NCI-H2171 (cell line): ENCODE data around the gene CSNK2A3.

ENCODE experiments used
- DNase-seq: peaks from one replicate; lab custom pipeline; 2025; lab: John Stamatoyannopoulos, UW

Gene CSNK2A3

GRCh38 chr11:11335043-11335442 is 18.0 kb downstream of the CSNK2A3 start:
- no peak for DNase-seq

- no peak for DNase-seq
Measured at GRCh38 chr11:11334607-11335006, 18.4 kb downstream of the CSNK2A3 start.

GRCh38 chr11:11332141-11332710 is 20.8 kb downstream of the CSNK2A3 start:
- DNase-seq: no peak

DNA sequence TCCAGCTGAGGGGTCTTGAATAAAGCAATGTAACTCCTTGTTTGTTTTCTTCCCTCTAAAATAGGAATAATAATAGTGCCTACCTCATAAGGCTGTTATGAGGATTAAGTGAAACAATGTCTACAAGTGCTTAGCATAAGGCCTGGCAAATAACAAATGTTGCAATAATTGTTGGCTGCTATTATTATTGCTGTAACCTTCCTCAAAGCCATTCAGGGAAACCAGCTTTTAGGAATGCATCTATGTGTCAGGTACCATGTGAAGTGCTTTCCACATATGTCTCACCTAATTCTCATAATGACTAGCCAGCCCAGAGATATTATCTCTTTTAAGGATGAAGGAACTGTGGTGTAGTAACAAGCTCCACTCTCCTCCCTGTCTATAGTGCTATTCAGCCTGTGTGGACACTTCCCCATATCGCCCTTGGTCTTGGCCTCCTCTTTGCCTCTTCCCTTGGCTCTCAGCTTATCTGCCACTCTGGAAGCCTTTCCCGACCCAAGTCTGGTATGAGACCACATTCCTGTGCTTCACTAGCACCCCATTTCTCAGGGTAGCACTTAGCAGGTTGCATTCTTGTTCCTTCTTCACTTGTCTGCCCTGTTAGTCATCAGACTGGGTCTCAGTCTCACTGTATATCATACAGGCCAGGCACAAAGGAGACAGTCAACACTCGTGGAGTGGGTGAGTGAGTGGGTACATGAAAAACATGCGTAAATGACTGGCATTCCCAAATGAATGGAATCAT is 23.8 kb downstream of the CSNK2A3 start:
- DNase-seq: no peak

GRCh38 chr11:11324090-11324489 is 29.0 kb downstream of the CSNK2A3 start:
- DNase-seq: no peak

DNA sequence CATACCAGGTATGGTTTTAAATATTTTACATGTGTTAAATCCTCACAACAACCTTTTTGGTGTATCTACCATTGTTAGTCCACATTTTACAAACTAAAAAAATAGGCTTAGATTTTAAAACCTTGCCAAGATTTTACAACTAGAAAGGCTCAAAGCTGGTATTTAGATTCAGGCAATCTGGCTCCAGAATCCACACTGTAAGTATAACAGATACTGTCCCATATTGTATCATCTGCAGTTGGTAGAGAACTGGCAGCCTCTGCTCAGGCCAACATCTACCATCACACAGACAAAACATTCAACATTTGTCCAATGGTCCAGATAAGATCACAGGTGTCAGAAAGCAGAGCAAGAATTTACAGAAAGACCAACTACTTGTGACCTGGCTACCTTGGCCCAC is 30.9 kb downstream of the CSNK2A3 start:
- DNase-seq: no peak

DNA sequence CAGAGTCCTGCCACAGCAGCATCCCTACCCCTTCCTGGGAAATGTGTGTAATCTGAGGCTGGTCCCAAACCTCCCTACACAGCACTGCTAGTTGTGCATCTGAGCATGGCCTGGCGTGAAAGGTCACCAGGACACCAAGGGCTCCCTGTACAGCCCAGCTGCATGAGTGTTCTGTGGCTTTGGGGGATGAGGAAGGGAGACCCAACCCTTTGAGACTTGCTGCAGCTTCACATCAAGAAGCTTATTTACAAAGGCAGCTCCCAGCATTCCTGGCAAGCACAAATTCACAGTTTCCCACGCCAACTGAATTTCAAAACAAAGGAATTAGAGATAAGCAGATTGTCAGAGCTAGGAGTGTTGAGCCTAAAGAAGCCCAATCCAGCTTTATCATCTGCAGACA is 32.2 kb downstream of the CSNK2A3 start:
- no peak for DNase-seq

- no peak for DNase-seq
Measured at GRCh38 chr11:11318961-11319360, 34.1 kb downstream of the CSNK2A3 start.

DNA sequence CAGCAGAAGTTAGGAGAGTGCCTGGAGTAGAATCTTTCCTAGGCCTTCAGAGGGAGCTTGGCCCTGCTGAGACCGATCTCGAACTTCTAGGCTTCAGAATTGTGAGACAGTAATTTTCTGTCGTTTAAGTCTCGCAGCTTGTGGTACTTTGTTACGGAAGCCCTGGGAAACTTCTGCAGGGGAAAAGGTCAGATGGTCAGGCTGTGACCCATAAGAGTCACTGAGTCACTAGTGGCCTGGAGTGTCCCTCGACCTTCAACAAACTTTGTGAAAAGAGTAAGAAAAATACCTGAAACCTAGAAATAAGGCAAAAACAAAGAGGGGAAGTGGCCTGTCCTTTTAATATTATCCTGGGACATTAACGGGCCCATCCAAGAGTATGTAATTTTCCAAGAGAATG is 34.6 kb downstream of the CSNK2A3 start:
- no peak for DNase-seq

- no peak for DNase-seq
Measured at GRCh38 chr11:11316651-11317230, 36.3 kb downstream of the CSNK2A3 start.

DNA sequence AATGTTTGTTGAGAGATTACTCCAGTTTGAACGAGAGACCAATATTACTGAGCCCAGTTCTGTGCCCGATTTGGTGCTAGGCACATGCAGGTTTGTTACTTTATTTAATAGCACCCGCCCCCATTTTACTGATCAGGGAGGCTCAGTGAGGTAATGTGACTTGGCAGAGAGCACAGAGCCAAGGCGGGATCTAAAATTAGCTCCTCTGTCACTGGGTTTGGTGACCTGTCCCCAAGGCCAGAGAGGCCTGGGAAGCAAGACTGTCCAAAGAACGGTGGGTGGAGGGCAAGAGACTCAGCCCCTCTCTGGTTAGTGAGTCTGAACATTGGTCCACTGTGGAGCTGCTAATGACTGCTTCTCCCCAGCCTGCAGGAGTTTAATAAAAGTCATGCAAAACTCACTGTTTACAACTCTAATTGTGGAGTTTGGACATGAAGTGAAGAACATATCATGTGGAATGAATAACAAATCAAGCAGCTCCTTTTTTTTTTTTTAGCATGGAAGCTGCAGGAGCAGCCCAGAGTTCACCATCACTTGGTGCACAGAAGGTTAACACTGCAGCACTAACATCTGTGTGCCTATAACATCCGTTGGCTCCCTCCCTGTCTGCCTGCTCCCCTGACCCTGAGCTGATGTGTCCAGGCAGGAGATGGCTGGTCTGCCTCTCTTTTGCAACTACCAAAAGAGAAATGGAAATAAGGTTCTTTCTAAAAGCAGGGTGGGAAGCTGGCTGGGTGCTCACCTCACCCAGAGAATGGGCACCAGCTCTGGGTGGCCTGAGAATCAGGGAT is 39.0 kb downstream of the CSNK2A3 start:
- no peak for DNase-seq

GRCh38 chr11:11313426-11313825 is 39.6 kb downstream of the CSNK2A3 start:
- no peak for DNase-seq

DNA sequence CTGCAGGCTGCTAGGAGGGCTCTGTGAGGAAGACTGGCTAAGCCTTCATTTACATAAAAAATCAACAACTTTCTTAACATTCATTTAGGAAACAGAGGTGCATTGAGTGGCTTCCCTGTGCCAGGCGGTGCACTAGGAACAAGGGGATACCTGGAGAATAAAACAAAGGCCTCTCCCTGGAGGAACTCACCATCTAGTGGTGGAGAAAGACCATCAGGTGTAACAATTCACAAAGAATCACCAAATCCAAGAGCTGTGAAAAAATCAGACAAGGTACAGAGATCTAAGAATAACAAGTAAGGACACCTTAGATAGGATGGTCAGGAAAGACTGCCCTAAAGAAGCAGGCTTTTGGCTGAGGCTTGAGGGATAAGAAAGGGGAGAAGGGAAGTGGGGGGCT is 40.3 kb downstream of the CSNK2A3 start:
- DNase-seq: no peak

DNA sequence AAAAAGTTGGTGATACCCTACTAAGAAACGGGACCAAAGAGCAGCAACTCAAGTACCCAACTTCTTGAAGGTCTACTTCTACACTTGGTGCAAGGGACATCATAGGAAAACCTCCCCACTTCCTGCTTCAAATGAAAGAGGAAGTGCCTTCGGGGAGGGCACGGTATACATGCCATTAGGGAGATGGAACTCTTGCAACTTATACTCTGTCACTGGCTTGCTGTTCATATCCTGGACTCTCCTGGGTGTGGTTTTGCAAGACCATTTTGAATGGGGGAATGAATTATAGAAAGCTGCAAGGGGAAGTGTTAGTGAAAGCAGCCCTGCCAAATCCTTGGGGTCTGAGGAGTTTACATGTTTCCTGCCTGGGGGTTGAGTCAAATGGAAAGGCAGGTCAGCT is 41.9 kb downstream of the CSNK2A3 start:
- DNase-seq: no peak

DNA sequence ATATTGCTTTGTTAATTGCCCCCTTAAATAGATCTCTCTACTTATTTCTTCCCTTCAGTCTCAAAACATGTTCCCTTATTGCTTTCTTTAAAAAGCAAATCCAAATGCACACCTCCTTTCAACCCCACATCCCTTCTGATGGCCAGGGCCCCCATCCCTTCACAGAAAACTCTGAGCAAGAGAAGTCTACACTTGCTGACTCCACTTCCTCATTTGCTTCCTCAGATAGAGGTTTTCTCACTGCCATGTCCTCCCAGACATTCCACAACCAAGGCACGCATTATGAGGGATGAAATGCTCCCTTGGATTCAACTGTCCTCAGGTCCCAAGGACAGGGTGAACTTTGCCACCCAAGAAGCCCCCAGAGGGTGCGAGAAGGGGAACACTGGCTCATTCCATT is 43.1 kb downstream of the CSNK2A3 start:
- no peak for DNase-seq

- no peak for DNase-seq
Measured at GRCh38 chr11:11308249-11308648, 44.8 kb downstream of the CSNK2A3 start.

DNA sequence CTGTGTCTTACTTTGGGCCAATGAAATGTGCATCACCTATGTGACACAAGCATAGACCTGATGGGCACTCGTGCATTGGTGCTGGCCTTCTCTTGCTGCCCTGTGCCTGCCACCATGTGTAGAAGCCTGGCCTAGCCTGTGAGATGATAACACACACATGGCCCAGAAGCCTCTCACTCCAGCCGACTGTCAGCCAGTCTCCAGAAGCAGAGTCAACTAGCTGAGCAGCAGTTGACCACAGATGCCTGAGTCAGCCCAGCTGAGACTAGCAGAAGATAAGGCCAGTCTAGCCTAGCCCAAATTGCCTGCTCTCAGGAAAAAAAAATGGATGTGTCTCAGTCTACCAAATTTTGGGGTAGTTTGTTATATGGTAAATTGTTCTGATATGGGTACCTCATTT is 46.2 kb downstream of the CSNK2A3 start:
- DNase-seq: no peak

- DNase-seq: no peak
Measured at GRCh38 chr11:11304550-11304949, 48.5 kb downstream of the CSNK2A3 start.

DNA sequence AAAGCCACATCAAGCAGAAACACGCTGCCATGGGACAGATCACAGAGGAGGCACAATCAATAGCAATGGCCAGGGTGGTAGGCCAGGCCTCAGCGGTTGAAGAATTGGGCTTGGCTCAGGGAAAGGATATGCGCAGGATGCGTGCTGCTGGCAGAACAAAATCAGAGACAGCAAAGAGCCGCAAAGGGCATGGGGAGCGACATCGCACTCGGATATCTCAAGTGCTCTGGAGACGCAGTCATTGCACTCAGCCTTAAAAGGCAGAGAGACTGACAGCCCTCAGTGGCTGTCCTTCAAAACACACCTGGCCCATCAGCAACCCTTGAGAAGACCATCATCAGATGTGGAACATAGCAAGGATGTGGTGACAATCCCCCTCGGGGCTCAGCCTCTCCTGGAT is 50.5 kb downstream of the CSNK2A3 start:
- no peak for DNase-seq
